SU-DHL-6 (cell line): ENCODE results near the gene ARMC9.

Experiments used
- EZH2phosphoT487 ChIP-seq: fragments of 200-600 bp; sonication (generic), shearing (Covaris generic); conservative IDR thresholded peaks from 2 replicates; pipeline ENCODE4 v1.6.1; 2018; ENCODE audit warnings: mild to moderate bottlenecking, antibody characterized with exemption, low read length, moderate library complexity, mixed read lengths
- TF ChIP-seq, protein P1 (sequence below): fragments of 200-600 bp; sonication (generic); IDR thresholded peaks from one replicate; pipeline ENCODE4 v1.5.1; 2017; ENCODE audit warnings: antibody characterized with exemption, mild to moderate bottlenecking, low read length, moderate library complexity; ENCODE audit not compliant: insufficient read depth, poor library complexity, severe bottlenecking

DNA sequence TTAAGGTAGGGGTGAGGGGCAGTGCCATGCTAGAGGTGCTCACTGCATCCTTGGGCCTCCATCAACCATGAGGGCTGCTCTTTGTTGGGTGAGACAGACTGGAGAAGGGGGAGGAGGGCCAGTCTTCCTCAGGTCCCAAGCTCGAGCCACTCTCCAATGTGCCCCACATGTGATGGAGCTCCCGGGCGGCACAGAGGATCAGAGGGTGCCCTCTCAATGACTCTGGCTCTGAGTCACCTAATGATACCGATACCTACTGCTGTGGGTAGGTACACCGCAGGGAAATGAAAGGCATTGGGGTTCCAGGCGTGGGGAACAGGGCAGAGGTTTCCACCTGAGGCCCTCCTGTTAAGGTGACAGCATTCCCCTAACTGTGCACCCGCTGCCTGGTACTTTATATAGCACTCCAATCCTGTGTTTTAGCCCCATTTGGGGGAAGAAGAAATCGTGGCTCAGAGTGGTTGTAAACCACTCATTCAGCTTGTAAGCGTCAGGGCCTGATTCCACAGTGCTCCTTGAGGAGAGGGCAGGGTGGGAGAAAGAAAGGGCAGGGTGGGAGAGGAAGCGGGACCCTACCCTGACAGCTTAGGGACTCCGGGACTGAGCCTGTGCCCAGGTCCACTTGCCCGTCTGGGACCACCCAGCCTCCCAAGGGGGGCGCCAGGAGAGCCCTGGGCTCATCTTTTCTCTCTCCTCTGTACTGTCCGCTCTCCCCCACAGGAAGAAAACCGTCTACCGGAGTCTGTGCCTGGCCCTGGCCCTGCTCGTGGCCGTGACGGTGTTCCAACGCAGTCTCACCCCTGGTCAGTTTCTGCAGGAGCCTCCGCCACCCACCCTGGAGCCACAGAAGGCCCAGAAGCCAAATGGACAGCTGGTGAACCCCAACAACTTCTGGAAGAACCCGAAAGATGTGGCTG, 198.8 kb downstream of the ARMC9 start:
- TF ChIP-seq, protein P1, sequence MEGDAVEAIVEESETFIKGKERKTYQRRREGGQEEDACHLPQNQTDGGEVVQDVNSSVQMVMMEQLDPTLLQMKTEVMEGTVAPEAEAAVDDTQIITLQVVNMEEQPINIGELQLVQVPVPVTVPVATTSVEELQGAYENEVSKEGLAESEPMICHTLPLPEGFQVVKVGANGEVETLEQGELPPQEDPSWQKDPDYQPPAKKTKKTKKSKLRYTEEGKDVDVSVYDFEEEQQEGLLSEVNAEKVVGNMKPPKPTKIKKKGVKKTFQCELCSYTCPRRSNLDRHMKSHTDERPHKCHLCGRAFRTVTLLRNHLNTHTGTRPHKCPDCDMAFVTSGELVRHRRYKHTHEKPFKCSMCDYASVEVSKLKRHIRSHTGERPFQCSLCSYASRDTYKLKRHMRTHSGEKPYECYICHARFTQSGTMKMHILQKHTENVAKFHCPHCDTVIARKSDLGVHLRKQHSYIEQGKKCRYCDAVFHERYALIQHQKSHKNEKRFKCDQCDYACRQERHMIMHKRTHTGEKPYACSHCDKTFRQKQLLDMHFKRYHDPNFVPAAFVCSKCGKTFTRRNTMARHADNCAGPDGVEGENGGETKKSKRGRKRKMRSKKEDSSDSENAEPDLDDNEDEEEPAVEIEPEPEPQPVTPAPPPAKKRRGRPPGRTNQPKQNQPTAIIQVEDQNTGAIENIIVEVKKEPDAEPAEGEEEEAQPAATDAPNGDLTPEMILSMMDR = no peak
- no peak for TF ChIP-seq EZH2phosphoT487
